Measurements from ENCODE around the gene MFSD6. TPM values are rescaled to one million over a fixed set of nuclear protein-coding genes. Genes with fewer than 3 reads are reported as not detected.

MFSD6 gene
- 22.4 and 23.8 TPM in 2 replicates for total RNA-seq

DNA sequence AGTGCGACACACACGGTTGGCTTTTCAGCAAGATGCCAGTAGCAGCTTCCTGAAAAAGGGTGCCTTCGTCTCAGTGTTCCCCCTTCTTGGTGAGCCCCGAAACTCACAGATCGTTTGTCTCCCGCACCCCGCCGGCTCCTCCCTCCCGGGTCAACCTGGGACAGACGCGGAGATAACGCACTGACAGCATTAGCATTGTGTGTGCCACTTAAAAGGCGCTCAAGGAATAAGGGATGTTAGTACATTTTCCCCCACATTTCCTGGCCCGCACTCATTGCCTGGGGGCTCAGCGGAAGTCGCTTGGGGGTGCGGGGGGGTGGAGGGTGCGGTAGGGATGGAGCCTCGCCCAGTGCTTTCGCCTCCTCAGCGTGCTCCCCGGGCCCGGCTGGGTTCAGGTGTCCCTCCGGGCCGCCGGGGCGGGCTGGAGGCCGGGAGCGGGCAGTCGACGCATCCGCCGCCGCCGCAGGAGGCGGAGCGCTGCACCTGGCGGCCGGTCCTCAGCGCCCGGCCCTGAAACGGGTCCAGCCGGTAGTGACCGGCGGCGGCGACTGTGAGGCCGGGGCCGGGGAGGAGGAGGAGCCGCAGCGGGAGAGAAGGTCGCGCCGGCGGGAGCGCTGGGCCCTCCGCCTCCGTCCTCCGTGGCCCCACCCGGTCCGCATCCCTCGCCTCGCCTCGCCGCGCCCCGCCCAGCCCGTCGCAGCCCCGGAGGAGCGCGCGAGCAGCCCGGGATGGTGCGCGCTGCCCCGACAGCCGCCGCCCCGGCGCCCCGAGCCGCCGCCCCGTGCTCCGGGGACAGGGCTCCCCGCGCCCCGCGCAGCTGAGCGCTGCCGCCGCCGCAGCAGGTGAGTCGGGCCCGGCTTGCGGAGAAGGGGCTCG lies at the start of gene MFSD6:
MFSD6 (plus strand) TSS at position 694 of the 876 bp plus-strand sequence. CDS start 27,675 bp downstream, outside the sequence.

DNA sequence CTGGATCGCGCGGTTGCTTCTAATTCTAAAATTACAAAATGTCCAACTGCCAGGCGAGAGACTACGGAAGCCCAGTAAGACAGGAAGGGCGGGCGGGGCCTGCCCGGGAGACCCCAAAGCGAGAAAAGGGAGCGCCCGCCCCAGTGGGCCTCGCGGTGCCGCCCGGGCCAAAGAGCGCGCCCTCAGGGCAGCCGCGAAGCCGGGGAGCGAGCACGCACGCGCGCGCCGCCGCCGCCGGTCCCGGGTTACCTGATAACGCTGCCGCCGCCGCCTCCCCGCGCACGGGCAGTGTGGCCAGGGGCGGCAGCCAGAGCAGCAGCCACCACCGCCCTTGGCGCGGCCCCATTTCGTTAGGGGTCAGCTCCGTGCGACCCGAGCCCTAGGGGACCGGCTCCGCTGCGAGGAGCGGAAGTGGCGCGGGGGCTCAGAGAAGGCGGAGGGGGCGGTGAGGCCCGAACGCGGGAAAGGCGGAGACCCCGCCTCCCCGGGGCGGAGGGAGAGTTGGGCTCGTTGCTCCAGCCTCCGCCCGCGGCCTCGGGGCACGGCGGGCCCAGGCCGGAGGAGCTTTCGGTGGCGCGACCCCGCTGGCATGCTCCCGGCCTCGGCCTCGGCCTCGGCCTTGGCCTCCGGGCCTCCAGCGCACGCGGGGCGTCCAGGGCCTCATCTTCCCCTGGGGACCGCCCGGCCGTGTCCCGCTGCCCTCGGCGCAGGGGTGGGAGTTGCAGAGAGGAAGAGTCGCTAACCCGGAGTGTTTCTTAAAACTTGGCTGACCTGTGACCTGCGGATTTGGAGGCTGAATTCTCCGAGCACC lies 126.4 kb downstream of the MFSD6 start, which contains the start of gene NEMP2:
NEMP2 (minus strand) TSS at position 413 of the 811 bp plus-strand sequence; CDS start at position 346, 67 bp downstream.

Other genes with a start within 250 kb of the MFSD6 start
- 15.1 and 15.5 TPM in 2 replicates for gene HIBCH, start 88.5 kb upstream of the MFSD6 start, total RNA-seq
- 8.7 and 15.3 TPM in 2 replicates for gene INPP1, start 64.8 kb upstream of the MFSD6 start, total RNA-seq
- 3.1 and 5.8 TPM in 2 replicates for gene NEMP2, start 126.4 kb downstream of the MFSD6 start, total RNA-seq
- gene NAB1, start 240.7 kb downstream of the MFSD6 start, total RNA-seq: 32.5 and 33.1 TPM in 2 replicates

Measured in hair follicular keratinocyte (primary cell).